Small intestine (tissue), 7 donors: ENCODE results near the gene RSPH10B2. TPM values are rescaled to one million over a fixed set of nuclear protein-coding genes. Genes with fewer than 3 reads are reported as not detected.
"Not testable (repeated sequence)": the region's sequence is repeated elsewhere in the genome, so short reads cannot be mapped to it uniquely, and the experiment has no call there.

Experiments
- DNase-seq, 2 donors: peaks; one replicate each; pipeline versions ENCODE4 v3.0.0 to v3.0.0-alpha.2; 2013
- FAIRE-seq: peaks from 2 replicates; lab custom pipeline; 2012; peaks lifted over from hg19 to GRCh38; lab: Jason Lieb, UNC
- H3K27ac ChIP-seq, 3 donors: one replicate each; pipeline ENCODE4 v1.5.1; 2013; ENCODE audit warnings: low read length in 2 of 3, mild to moderate bottlenecking in 2 of 3, control low read depth in 1 of 3, inconsistent platforms in 1 of 3, low read depth in 1 of 3, moderate library complexity in 1 of 3
- H3K27me3 ChIP-seq, 3 donors: one replicate each; pipeline ENCODE4 v1.6.1; 2013; ENCODE audit warnings: low read length in 3 of 3, inconsistent platforms in 1 of 3; ENCODE audit not compliant: control insufficient read depth in 3 of 3, insufficient read depth in 3 of 3
- H3K36me3 ChIP-seq, 3 donors: one replicate each; pipeline ENCODE4 v1.6.1; 2013; ENCODE audit warnings: low read length in 3 of 3, inconsistent platforms in 1 of 3, low read depth in 1 of 3, mild to moderate bottlenecking in 1 of 3, moderate library complexity in 1 of 3; ENCODE audit not compliant: control insufficient read depth in 3 of 3, insufficient read depth in 2 of 3
- H3K4me1 ChIP-seq, 3 donors: one replicate each; pipeline ENCODE4 v1.6.1; 2013; ENCODE audit warnings: low read length in 2 of 3, inconsistent platforms in 1 of 3, low read depth in 1 of 3, mild to moderate bottlenecking in 1 of 3, moderate library complexity in 1 of 3; ENCODE audit not compliant: control insufficient read depth in 3 of 3, insufficient read depth in 2 of 3
- H3K4me3 ChIP-seq, 3 donors: one replicate each; pipeline ENCODE4 v1.5.1; 2013; ENCODE audit warnings: low read length in 3 of 3, control low read depth in 1 of 3, inconsistent platforms in 1 of 3, low read depth in 1 of 3, mild to moderate bottlenecking in 1 of 3, moderate library complexity in 1 of 3
- H3K9me3 ChIP-seq, 2 donors: one replicate each; pipeline ENCODE4 v1.6.1; 2013; ENCODE audit warnings: low read depth in 1 of 2, low read length in 1 of 2; ENCODE audit not compliant: control insufficient read depth in 2 of 2, insufficient read depth in 1 of 2
- WGBS, 3 donors: extraction: QIAGEN DNeasy Blood & Tissue Kit; methylation state at CpG; one replicate each; pipeline ENCODE4 v1.1.7; 2013; 5-methylcytosine and 5-hydroxymethylcytosine counted together
- polyA plus RNA-seq, 4 donors: library from polyadenylated mRNA; stranded (reverse) in 3 of 4; unstranded in 1 of 4; fragments of 200-250 nt in 3 of 4; fragments of 120-200 nt in 1 of 4; gene quantifications; one replicate each; pipeline versions ENCODE4 v1.2.1 to v1.2.3, GENCODE V29; 2013
- donor health status: healthy with polysubstance abuse.
- donor health status: control.
- donor health status: control.
- donor health status: Bipolar disorder and iron deficiency.
- donor health status: healthy.

Gene RSPH10B2
- polyA plus RNA-seq, 4 donors, result 0.06 to 1.4 (median 0.07) TPM; not detected in 1

GRCh38 chr7:6835521-6835920 is 81.6 kb downstream of the RSPH10B2 start:
- not testable (repeated sequence) for FAIRE-seq, H3K27ac ChIP-seq, DNase-seq, H3K4me1 ChIP-seq, H3K9me3 ChIP-seq, H3K36me3 ChIP-seq, H3K27me3 ChIP-seq, H3K4me3 ChIP-seq
- WGBS, 3 donors, result 55 to 84% (median 72%) methylated on average over 3 of the region's 3 CpGs

GRCh38 chr7:6837081-6837480 is 83.2 kb downstream of the RSPH10B2 start:
- H3K36me3 ChIP-seq, H3K27ac ChIP-seq, DNase-seq, FAIRE-seq, H3K4me3 ChIP-seq, H3K27me3 ChIP-seq, H3K9me3 ChIP-seq, H3K4me1 ChIP-seq: not testable (repeated sequence)
- 82 to 88% (median 82%) methylated on average over 10 of the region's 10 CpGs for WGBS, 3 donors

- not testable (repeated sequence) for H3K4me3 ChIP-seq, H3K9me3 ChIP-seq, H3K27ac ChIP-seq, H3K4me1 ChIP-seq, H3K36me3 ChIP-seq, DNase-seq, H3K27me3 ChIP-seq, FAIRE-seq
- WGBS, 3 donors, result 40 to 64% (median 53%) methylated on average over 20 of the region's 20 CpGs
These were observed 88.5 kb downstream of the RSPH10B2 start for GRCh38 chr7:6842278-6842921.

- not testable (repeated sequence) for FAIRE-seq, H3K27me3 ChIP-seq, H3K27ac ChIP-seq, H3K4me1 ChIP-seq, H3K4me3 ChIP-seq, DNase-seq, H3K36me3 ChIP-seq, H3K9me3 ChIP-seq
- 27 to 36% (median 29%) methylated on average over 5 of the region's 5 CpGs for WGBS, 3 donors
These were observed 89.2 kb downstream of the RSPH10B2 start for GRCh38 chr7:6843092-6843491.

- not testable (repeated sequence) for FAIRE-seq, H3K27me3 ChIP-seq, H3K4me1 ChIP-seq, H3K36me3 ChIP-seq, H3K4me3 ChIP-seq, H3K9me3 ChIP-seq, H3K27ac ChIP-seq
- 34 to 57% (median 48%) methylated on average over 6 of the region's 6 CpGs for WGBS, 3 donors
- peak in 1 of 2 donors; percentile 16 for DNase-seq
These were observed 89.8 kb downstream of the RSPH10B2 start for GRCh38 chr7:6843654-6844053.

- H3K27me3 ChIP-seq, H3K4me3 ChIP-seq, H3K27ac ChIP-seq, DNase-seq, H3K4me1 ChIP-seq, H3K9me3 ChIP-seq, FAIRE-seq, H3K36me3 ChIP-seq: not testable (repeated sequence)
- 48 to 55% (median 52%) methylated on average over 16 of the region's 16 CpGs for WGBS, 3 donors
These were observed 92.1 kb downstream of the RSPH10B2 start for GRCh38 chr7:6845971-6846449.

- FAIRE-seq, DNase-seq, H3K27me3 ChIP-seq, H3K9me3 ChIP-seq, H3K36me3 ChIP-seq, H3K4me1 ChIP-seq, H3K27ac ChIP-seq, H3K4me3 ChIP-seq: not testable (repeated sequence)
- WGBS, 3 donors, result 83 to 94% (median 86%) methylated on average over 16 to 18 of the region's 18 CpGs
These were observed 93.8 kb downstream of the RSPH10B2 start for GRCh38 chr7:6847751-6848150.
